Heart left ventricle (tissue), 13 donors: Measurements from ENCODE around the gene GSTA2.

Source experiments
- POLR2A ChIP-seq, 2 donors: fragments of 450-650 bp; IDR thresholded peaks; one replicate each; pipeline ENCODE4 v1.6.1; 2017; ENCODE audit warnings: antibody characterized with exemption in 2 of 2, mild to moderate bottlenecking in 2 of 2, moderate library complexity in 2 of 2
- TF ChIP-seq, protein P1 (sequence below), 12 donors: fragments of 200-600 bp; sonication (generic) in 4 of 12; IDR thresholded peaks; one replicate each; pipeline versions ENCODE4 v1.5.0 to v1.8.0; 2018 to 2022; ENCODE audit warnings: antibody characterized with exemption in 12 of 12, mild to moderate bottlenecking in 5 of 12
- donor health status: ischemic (EF 13 %, LVEDD 7.1; RV severe dilation, severe dysfunction).
- donor health status: DM: no; HTN: yes; CAD: no.
- donor health status: DM: no; HTN: no; CAD: no.
- donor health status: ischemic (EF 25% LVEDD 6.9; RV normal size, moderate dysfunction).
- donor health status: ischemic (EF 25% LVEDD 5.7; RV mildly dilated, moderate dysfunction).
- donor health status: ischemic (EF 35%, LVEDD 5.7; RV mildly dilated, moderate dysfunction).
- donor health status: nonischemic (EF 11% LVEDD 7.7; RV severe dilation, severe dysfunction).
- donor health status: DM: yes; HTN: yes; CAD: no.
- donor health status: PGD.
- donor health status: ischemic (EF 29% LVEDD 5.4; RV normal size, mild dysfunction).
- donor health status: nonischemic (EF 23%, LVEDD 6.1; RV moderate dilation, normal function).

DNA sequence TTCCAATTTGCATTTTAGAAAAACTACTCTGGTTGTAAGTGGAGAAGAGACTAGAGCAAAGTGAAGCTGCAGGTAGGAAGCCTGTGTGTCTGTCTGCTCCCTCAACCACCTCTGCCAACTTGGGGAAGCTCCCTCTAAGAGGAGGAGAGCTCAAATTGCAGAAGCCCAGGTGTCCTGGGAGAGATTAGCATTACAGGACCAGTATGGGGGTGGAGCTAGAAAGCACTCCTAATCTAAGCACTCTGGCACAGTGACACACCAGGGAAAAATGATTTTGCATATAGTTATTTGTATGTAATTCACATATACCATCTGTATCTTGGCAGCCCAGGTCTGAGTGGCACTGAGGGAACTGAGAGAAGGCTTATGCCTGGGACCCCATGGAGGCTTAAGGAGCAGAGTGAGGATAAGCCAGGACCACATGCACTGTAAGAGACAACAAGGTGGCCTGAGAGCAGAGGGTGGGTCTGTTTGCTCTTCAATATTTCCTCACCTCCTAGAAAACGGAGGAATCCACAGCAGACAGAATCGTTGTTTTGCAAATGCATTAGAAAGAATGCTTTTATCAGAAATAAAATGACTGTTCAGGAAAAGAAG lies 13.6 kb downstream of the GSTA2 start:
- TF ChIP-seq, protein P1, sequence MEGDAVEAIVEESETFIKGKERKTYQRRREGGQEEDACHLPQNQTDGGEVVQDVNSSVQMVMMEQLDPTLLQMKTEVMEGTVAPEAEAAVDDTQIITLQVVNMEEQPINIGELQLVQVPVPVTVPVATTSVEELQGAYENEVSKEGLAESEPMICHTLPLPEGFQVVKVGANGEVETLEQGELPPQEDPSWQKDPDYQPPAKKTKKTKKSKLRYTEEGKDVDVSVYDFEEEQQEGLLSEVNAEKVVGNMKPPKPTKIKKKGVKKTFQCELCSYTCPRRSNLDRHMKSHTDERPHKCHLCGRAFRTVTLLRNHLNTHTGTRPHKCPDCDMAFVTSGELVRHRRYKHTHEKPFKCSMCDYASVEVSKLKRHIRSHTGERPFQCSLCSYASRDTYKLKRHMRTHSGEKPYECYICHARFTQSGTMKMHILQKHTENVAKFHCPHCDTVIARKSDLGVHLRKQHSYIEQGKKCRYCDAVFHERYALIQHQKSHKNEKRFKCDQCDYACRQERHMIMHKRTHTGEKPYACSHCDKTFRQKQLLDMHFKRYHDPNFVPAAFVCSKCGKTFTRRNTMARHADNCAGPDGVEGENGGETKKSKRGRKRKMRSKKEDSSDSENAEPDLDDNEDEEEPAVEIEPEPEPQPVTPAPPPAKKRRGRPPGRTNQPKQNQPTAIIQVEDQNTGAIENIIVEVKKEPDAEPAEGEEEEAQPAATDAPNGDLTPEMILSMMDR (IDR thresholded peaks at IDR 0.05), result no peak
- TF ChIP-seq POLR2A (IDR thresholded peaks at IDR 0.05), result no peak
